ENCODE results near the gene ACVR1B. TPM values are rescaled to one million over a fixed set of nuclear protein-coding genes. Genes with fewer than 3 reads are reported as not detected.

ACVR1B gene
- total and polyA plus RNA-seq, 9 of the 15 experiments (the other 6 are each of a cell fraction or from before 2014, with no cell fraction given), result 0.97 to 15.1 (median 6.8) TPM

- TF ChIP-seq FUS (optimal IDR thresholded peaks at IDR 0.05; ENCODE audit: low read depth, low read length), result no peak
- peak; percentile 36; the same call in 1 of the 2 replicates for TF ChIP-seq MAX (CRISPR knock-in tag; IDR thresholded peaks at IDR 0.05)
- 0 out of 2 replicates have a peak, but pooled peaks have one; percentile 19 for TF ChIP-seq REST (IDR thresholded peaks at IDR 0.05; ENCODE audit: borderline replicate concordance)
- no peak for TF ChIP-seq REST (CRISPR knock-in tag; IDR thresholded peaks at IDR 0.05; ENCODE audit: low read depth)
- peak; percentile 8; the same call in 1 of the 2 replicates for TF ChIP-seq EGR1 (conservative IDR thresholded peaks at IDR 0.05)
- no peak for TF ChIP-seq MCM7 (IDR thresholded peaks at IDR 0.05)
- no peak for TF ChIP-seq PYGO2 (tag; IDR thresholded peaks at IDR 0.05)
- TF ChIP-seq RBBP5 (IDR thresholded peaks at IDR 0.05; ENCODE audit: borderline replicate concordance, insufficient read depth, low read length, poor library complexity, severe bottlenecking), result no peak
- no peak for TF ChIP-seq E2F1 (CRISPR knock-in tag; IDR thresholded peaks at IDR 0.05)
- no peak for TF ChIP-seq ETV6 (IDR thresholded peaks at IDR 0.05; ENCODE audit: borderline replicate concordance in 1 of 2, low read depth in 2 of 2, low read length in 1 of 2)
- no peak for TF ChIP-seq ETV6 (CRISPR knock-in tag; IDR thresholded peaks at IDR 0.05; ENCODE audit: borderline replicate concordance)
- 0 out of 2 replicates have a peak, but pooled peaks have one; percentile 31 for TF ChIP-seq POLR2G (IDR thresholded peaks at IDR 0.05; ENCODE audit: low read depth, low read length)
- TF ChIP-seq ZNF41 (CRISPR knock-in tag; conservative IDR thresholded peaks at IDR 0.05), result no peak
- no peak for TF ChIP-seq MEIS2 (IDR thresholded peaks at IDR 0.05; ENCODE audit: partially characterized antibody)
- TF ChIP-seq STAT5A (IDR thresholded peaks at IDR 0.05; ENCODE audit: borderline replicate concordance, low read length), result no peak
- no peak for TF ChIP-seq ETS1 (conservative IDR thresholded peaks at IDR 0.05; ENCODE audit: control insufficient read depth, low read depth, low read length)
- no peak for TF ChIP-seq ELF4 (CRISPR knock-in tag; IDR thresholded peaks at IDR 0.05)
These were observed 85.9 kb downstream of the ACVR1B start (continued) for GRCh38 chr12:52037248-52037861.
